GM12873 (cell line): ENCODE measurements around the gene OCA2.

ENCODE experiments used
- CTCF ChIP-seq: IDR thresholded peaks from 2 replicates; pipeline ENCODE4 v1.5.1; 2012; ENCODE audit warnings: low read depth, mild to moderate bottlenecking, moderate library complexity, low read length, control low read depth; ENCODE audit not compliant: insufficient read depth; ENCODE audit errors: missing control alignments

OCA2 gene

GRCh38 chr15:27933562-27933961, 165.6 kb downstream of the OCA2 start:
- TF ChIP-seq CTCF, result no peak

GRCh38 chr15:27932600-27932999, 166.5 kb downstream of the OCA2 start:
- TF ChIP-seq CTCF, result no peak

GRCh38 chr15:27928386-27928785, 170.7 kb downstream of the OCA2 start:
- no peak for TF ChIP-seq CTCF

- no peak for TF ChIP-seq CTCF
Observed at GRCh38 chr15:27912283-27912682, 186.8 kb downstream of the OCA2 start.

GRCh38 chr15:27906802-27907201, 192.3 kb downstream of the OCA2 start:
- no peak for TF ChIP-seq CTCF

- no peak for TF ChIP-seq CTCF
Observed at GRCh38 chr15:27903405-27903804, 195.7 kb downstream of the OCA2 start.

GRCh38 chr15:27902680-27903385, 196.3 kb downstream of the OCA2 start:
- TF ChIP-seq CTCF, result no peak
